HS-5 (cell line): ENCODE measurements around the gene PCDHGB3.

Source experiments
- DNase-seq: peaks from one replicate; pipeline ENCODE4 v3.0.0-alpha.2; 2012; ENCODE audit warnings: low read depth

The PCDHGB3 gene

GRCh38 chr5:141419074-141419880 lies 49.2 kb downstream of the PCDHGB3 start:
- DNase-seq = no peak

- no peak for DNase-seq
Measured at GRCh38 chr5:141420855-141421488, 50.9 kb downstream of the PCDHGB3 start, which contains the start of gene PCDHGA11. Gene PCDHGA11, plus strand, starts transcription at chr5:141421051. Its CDS starts 177 bp downstream, at chr5:141421228.

- DNase-seq = no peak
Measured at GRCh38 chr5:141421489-141421855, 51.4 kb downstream of the PCDHGB3 start.
